ENCODE results near the gene SERTAD1.
"Not testable (repeated sequence)": the region's sequence is repeated elsewhere in the genome, so short reads cannot be mapped to it uniquely, and the experiment has no call there.

SERTAD1 gene

GRCh38 chr19:40425450-40426287 is at the start of gene SERTAD1:
TSS of gene SERTAD1 (minus strand) at chr19:40425992. CDS start at chr19:40423546, 2,446 bp downstream.
- peak; percentile 100 for DNase-seq (ENCODE audit: low read depth in 1 of 2, low spot score in 1 of 2)

GRCh38 chr19:40474737-40475136 is 48.9 kb upstream of the SERTAD1 start:
- no peak for DNase-seq (ENCODE audit: low read depth in 1 of 2, low spot score in 1 of 2)

- DNase-seq (ENCODE audit: low read depth in 1 of 2, low spot score in 1 of 2): no peak
Measured at GRCh38 chr19:40472516-40472915, 46.7 kb upstream of the SERTAD1 start.

GRCh38 chr19:40471111-40471510 is 45.3 kb upstream of the SERTAD1 start:
- DNase-seq (ENCODE audit: low read depth in 1 of 2, low spot score in 1 of 2): no peak

- no peak for DNase-seq (ENCODE audit: low read depth in 1 of 2, low spot score in 1 of 2)
Measured at GRCh38 chr19:40469011-40469410, 43.2 kb upstream of the SERTAD1 start.

- DNase-seq (ENCODE audit: low read depth in 1 of 2, low spot score in 1 of 2): no peak
Measured at GRCh38 chr19:40466985-40467734, 41.4 kb upstream of the SERTAD1 start, which contains the start of gene SPTBN4. TSS of gene SPTBN4 (plus strand) at chr19:40467001. CDS start at chr19:40472622, 5,621 bp downstream.

GRCh38 chr19:40466219-40466984 is 40.6 kb upstream of the SERTAD1 start:
- DNase-seq (ENCODE audit: low read depth in 1 of 2, low spot score in 1 of 2): peak in 1 of 2 donors; percentile 47

GRCh38 chr19:40465557-40466218 is 39.9 kb upstream of the SERTAD1 start, which contains the start of gene BLVRB:
TSS of gene BLVRB (minus strand) at chr19:40465745. CDS start at chr19:40465688, 57 bp downstream.
- DNase-seq (ENCODE audit: low read depth in 1 of 2, low spot score in 1 of 2): peak; percentile 99 to 100

GRCh38 chr19:40465025-40465556 is 39.3 kb upstream of the SERTAD1 start:
- DNase-seq (ENCODE audit: low read depth in 1 of 2, low spot score in 1 of 2): no peak

GRCh38 chr19:40464059-40465024 is 38.5 kb upstream of the SERTAD1 start:
- DNase-seq (ENCODE audit: low read depth in 1 of 2, low spot score in 1 of 2): peak; percentile 35 to 63

GRCh38 chr19:40463587-40464037 is 37.8 kb upstream of the SERTAD1 start:
- DNase-seq (ENCODE audit: low read depth in 1 of 2, low spot score in 1 of 2): not testable (repeated sequence)

GRCh38 chr19:40461669-40462221 is 36.0 kb upstream of the SERTAD1 start:
- DNase-seq (ENCODE audit: low read depth in 1 of 2, low spot score in 1 of 2): no peak

- no peak for DNase-seq (ENCODE audit: low read depth in 1 of 2, low spot score in 1 of 2)
Measured at GRCh38 chr19:40460185-40460584, 34.4 kb upstream of the SERTAD1 start.

- no peak for DNase-seq (ENCODE audit: low read depth in 1 of 2, low spot score in 1 of 2)
Measured at GRCh38 chr19:40458597-40458974, 32.8 kb upstream of the SERTAD1 start.

GRCh38 chr19:40457953-40458596 is 32.3 kb upstream of the SERTAD1 start:
- no peak for DNase-seq (ENCODE audit: low read depth in 1 of 2, low spot score in 1 of 2)

- DNase-seq (ENCODE audit: low read depth in 1 of 2, low spot score in 1 of 2): no peak
Measured at GRCh38 chr19:40457048-40457447, 31.3 kb upstream of the SERTAD1 start.

GRCh38 chr19:40453943-40454342 is 28.2 kb upstream of the SERTAD1 start:
- not testable (repeated sequence) for DNase-seq (ENCODE audit: low read depth in 1 of 2, low spot score in 1 of 2)

GRCh38 chr19:40453151-40453735 is 27.5 kb upstream of the SERTAD1 start:
- no peak for DNase-seq (ENCODE audit: low read depth in 1 of 2, low spot score in 1 of 2)
